Measurements from ENCODE around the gene LTB.
A peak's percentile ranks its signal among the peaks of the same experiment; 100 is the strongest.
"Not testable (repeated sequence)": the region's sequence is repeated elsewhere in the genome, so short reads cannot be mapped to it uniquely, and the experiment has no call there.

The LTB gene

DNA sequence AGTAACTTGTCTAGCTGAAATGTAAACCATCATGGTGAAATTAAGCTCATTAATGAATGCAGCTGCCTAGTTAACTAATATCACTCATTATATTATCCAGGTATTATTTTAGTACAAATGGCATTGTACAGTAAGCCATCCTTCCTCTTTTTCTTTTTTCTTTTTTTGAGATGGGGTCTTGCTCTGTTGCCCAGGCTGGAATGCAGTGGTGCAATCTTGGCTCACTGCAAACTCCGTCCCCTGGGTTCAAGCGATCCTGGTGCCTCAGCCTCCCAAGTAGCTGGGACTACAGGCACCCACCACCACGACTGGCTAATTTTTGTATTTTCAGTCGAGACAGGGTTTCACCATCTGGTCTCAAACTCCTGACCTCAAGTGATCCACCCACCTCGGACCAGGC is 8.5 kb upstream of the LTB start:
- H3K4me1 ChIP-seq (ENCODE audit: control insufficient read depth, insufficient read depth, low read length); H3K4me3 ChIP-seq (ENCODE audit: low read depth, low read length); H3K27ac ChIP-seq (ENCODE audit: extremely low read depth, low read depth, low read length); H3K36me3 ChIP-seq (ENCODE audit: control insufficient read depth in 2 of 2, insufficient read depth in 1 of 2, low read length in 2 of 2); H3K9me3 ChIP-seq (ENCODE audit: control insufficient read depth, insufficient read depth, low read depth, low read length); POLR2A ChIA-PET: not testable (repeated sequence)
- peak; percentile 83 for TF ChIP-seq ZNF121 (tag by site-specific recombination; IDR thresholded peaks at IDR 0.05)
- CTCF ChIA-PET, result interaction anchor here (0.8 to 18.7 kb wide), 5 partner anchors 7 to 197 kb away, joined by 3 to 518 read pairs (median 5); partner anchors contain the start of genes ATP6V1G2 and NCR3

DNA sequence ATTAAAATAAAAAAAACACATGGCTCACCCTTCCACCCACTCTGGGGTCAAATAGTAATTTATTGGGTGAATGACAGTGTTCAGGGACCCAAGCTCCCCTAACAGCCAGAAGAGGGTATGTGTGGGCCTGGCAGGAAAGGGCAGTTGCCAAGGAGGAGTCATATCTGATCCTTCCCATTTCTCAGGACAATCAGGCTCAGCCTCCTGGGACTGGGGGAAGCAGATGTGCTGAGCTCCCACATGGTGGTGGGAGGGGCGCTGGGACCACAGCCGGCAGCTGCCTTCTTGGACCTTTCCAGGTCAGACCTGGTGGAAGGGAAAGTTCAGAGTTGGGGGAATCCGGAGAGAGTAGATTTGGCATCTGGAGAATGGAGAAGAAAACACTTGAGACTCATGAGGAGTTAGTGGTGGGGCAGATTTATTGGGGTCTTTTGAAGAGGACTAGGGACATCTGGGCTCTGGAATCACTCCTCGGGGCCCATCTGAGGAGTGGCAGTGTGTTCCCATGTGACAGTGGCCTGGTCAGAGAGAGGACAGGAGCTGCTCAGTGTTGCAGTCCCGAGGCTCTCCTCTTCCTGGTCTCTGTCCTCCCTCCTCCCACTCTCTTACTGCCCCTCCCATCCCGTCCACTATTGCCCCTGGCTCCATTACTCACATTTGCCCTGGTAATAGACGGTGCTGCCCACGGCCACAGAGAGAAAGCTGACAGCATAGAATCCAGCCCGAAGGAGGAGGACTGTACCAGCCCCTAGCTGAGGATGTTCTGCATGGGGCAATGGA is 6.8 kb upstream of the LTB start:
- Histone ChIP-seq H3K27ac (ENCODE audit: extremely low read depth, low read depth, low read length) (no peak overlapping the region), H3K36me3 (ENCODE audit: control insufficient read depth in 2 of 2, insufficient read depth in 1 of 2, low read length in 2 of 2) (no peaks in the 10 kb centered on the region), H3K4me1 (ENCODE audit: control insufficient read depth, insufficient read depth, low read length) (no peaks in the 10 kb centered on the region), H3K9me3 (ENCODE audit: control insufficient read depth, insufficient read depth, low read depth, low read length) (no peaks in the 10 kb centered on the region), H3K4me3 (ENCODE audit: low read depth, low read length) (no peak overlapping the region)
- TF ChIP-seq ZNF501 (tag by site-specific recombination; IDR thresholded peaks at IDR 0.05) (no peak), ZNF292 (tag by site-specific recombination; IDR thresholded peaks at IDR 0.05; ENCODE audit: borderline replicate concordance, low read depth) (no peak), ZNF391 (tag by site-specific recombination; IDR thresholded peaks at IDR 0.05; ENCODE audit: borderline replicate concordance, low read depth) (no peak), ZNF138 (tag by site-specific recombination; IDR thresholded peaks at IDR 0.05; ENCODE audit: borderline replicate concordance) (no peak), ZFP3 (tag by site-specific recombination; IDR thresholded peaks at IDR 0.05; ENCODE audit: low read depth) (no peak), PRDM1 (tag by site-specific recombination; IDR thresholded peaks at IDR 0.05) (peak; percentile 37; the same call in 1 of the 2 replicates), ZBTB21 (tag by site-specific recombination; IDR thresholded peaks at IDR 0.05) (no peak), ZNF266 (tag by site-specific recombination; IDR thresholded peaks at IDR 0.05; ENCODE audit: low read depth) (no peak), ZNF23 (tag by site-specific recombination; IDR thresholded peaks at IDR 0.05; ENCODE audit: borderline replicate concordance) (no peak), EGR2 (tag by site-specific recombination; IDR thresholded peaks at IDR 0.05; ENCODE audit: low read depth) (peak; percentile 36; the same call in 1 of the 2 replicates), ZNF837 (tag by site-specific recombination; IDR thresholded peaks at IDR 0.05) (no peak), ZFHX2 (tag by site-specific recombination; conservative IDR thresholded peaks at IDR 0.05) (peak; percentile 49; the same call in 1 of the 2 replicates)
- TF ChIP-seq, protein P1, sequence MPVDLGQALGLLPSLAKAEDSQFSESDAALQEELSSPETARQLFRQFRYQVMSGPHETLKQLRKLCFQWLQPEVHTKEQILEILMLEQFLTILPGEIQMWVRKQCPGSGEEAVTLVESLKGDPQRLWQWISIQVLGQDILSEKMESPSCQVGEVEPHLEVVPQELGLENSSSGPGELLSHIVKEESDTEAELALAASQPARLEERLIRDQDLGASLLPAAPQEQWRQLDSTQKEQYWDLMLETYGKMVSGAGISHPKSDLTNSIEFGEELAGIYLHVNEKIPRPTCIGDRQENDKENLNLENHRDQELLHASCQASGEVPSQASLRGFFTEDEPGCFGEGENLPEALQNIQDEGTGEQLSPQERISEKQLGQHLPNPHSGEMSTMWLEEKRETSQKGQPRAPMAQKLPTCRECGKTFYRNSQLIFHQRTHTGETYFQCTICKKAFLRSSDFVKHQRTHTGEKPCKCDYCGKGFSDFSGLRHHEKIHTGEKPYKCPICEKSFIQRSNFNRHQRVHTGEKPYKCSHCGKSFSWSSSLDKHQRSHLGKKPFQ (tag by site-specific recombination; IDR thresholded peaks at IDR 0.05), result no peak
- TF ChIP-seq, protein P2, sequence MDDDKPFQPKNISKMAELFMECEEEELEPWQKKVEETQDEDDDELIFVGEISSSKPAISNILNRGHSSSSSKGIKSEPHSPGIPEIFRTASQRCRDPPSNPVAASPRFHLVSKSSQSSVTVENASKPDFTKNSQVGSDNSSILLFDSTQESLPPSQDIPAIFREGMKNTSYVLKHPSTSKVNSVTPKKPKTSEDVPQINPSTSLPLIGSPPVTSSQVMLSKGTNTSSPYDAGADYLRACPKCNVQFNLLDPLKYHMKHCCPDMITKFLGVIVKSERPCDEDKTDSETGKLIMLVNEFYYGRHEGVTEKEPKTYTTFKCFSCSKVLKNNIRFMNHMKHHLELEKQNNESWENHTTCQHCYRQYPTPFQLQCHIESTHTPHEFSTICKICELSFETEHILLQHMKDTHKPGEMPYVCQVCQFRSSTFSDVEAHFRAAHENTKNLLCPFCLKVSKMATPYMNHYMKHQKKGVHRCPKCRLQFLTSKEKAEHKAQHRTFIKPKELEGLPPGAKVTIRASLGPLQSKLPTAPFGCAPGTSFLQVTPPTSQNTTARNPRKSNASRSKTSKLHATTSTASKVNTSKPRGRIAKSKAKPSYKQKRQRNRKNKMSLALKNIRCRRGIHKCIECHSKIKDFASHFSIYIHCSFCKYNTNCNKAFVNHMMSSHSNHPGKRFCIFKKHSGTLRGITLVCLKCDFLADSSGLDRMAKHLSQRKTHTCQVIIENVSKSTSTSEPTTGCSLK (tag by site-specific recombination; IDR thresholded peaks at IDR 0.05), result no peak
- TF ChIP-seq, protein P3, sequence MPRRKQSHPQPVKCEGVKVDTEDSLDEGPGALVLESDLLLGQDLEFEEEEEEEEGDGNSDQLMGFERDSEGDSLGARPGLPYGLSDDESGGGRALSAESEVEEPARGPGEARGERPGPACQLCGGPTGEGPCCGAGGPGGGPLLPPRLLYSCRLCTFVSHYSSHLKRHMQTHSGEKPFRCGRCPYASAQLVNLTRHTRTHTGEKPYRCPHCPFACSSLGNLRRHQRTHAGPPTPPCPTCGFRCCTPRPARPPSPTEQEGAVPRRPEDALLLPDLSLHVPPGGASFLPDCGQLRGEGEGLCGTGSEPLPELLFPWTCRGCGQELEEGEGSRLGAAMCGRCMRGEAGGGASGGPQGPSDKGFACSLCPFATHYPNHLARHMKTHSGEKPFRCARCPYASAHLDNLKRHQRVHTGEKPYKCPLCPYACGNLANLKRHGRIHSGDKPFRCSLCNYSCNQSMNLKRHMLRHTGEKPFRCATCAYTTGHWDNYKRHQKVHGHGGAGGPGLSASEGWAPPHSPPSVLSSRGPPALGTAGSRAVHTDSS (tag by site-specific recombination; IDR thresholded peaks at IDR 0.05), result no peak
- TF ChIP-seq, protein P4, sequence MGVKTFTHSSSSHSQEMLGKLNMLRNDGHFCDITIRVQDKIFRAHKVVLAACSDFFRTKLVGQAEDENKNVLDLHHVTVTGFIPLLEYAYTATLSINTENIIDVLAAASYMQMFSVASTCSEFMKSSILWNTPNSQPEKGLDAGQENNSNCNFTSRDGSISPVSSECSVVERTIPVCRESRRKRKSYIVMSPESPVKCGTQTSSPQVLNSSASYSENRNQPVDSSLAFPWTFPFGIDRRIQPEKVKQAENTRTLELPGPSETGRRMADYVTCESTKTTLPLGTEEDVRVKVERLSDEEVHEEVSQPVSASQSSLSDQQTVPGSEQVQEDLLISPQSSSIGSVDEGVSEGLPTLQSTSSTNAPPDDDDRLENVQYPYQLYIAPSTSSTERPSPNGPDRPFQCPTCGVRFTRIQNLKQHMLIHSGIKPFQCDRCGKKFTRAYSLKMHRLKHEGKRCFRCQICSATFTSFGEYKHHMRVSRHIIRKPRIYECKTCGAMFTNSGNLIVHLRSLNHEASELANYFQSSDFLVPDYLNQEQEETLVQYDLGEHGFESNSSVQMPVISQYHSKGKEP (tag by site-specific recombination; IDR thresholded peaks at IDR 0.05), result no peak
- TF ChIP-seq, protein P5, sequence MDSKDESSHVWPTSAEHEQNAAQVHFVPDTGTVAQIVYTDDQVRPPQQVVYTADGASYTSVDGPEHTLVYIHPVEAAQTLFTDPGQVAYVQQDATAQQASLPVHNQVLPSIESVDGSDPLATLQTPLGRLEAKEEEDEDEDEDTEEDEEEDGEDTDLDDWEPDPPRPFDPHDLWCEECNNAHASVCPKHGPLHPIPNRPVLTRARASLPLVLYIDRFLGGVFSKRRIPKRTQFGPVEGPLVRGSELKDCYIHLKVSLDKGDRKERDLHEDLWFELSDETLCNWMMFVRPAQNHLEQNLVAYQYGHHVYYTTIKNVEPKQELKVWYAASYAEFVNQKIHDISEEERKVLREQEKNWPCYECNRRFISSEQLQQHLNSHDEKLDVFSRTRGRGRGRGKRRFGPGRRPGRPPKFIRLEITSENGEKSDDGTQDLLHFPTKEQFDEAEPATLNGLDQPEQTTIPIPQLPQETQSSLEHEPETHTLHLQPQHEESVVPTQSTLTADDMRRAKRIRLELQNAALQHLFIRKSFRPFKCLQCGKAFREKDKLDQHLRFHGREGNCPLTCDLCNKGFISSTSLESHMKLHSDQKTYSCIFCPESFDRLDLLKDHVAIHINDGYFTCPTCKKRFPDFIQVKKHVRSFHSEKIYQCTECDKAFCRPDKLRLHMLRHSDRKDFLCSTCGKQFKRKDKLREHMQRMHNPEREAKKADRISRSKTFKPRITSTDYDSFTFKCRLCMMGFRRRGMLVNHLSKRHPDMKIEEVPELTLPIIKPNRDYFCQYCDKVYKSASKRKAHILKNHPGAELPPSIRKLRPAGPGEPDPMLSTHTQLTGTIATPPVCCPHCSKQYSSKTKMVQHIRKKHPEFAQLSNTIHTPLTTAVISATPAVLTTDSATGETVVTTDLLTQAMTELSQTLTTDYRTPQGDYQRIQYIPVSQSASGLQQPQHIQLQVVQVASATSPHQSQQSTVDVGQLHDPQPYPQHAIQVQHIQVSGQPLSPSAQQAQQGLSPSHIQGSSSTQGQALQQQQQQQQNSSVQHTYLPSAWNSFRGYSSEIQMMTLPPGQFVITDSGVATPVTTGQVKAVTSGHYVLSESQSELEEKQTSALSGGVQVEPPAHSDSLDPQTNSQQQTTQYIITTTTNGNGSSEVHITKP (tag by site-specific recombination; IDR thresholded peaks at IDR 0.05), result no peak
- CTCF ChIA-PET, result interaction anchor here (0.6 to 18.7 kb wide), 10 partner anchors 7 to 358 kb away, joined by 3 to 518 read pairs (median 4); partner anchors contain the start of genes ATP6V1G2, NCR3 and TNF
- POLR2A ChIA-PET, result no interaction called here

All from HEK293 (cell line).